Left lung (tissue), 10 donors: ENCODE measurements around the gene UBE3B. TPM values are rescaled to one million over a fixed set of nuclear protein-coding genes. Genes with fewer than 3 reads are reported as not detected.

Experiments
- ATAC-seq: fragments of 200-7000 bp; cut with Tn5 transposase; one replicate; pipeline ENCODE4 v1.9.1; 2020; ENCODE audit warnings: moderate library complexity
- DNase-seq, 4 donors: peaks; one replicate each; pipeline ENCODE4 v3.0.0-alpha.2; 2013 to 2020
- H3K27ac ChIP-seq, 2 donors: fragments of 200-600 bp; sonication (generic) in 1 of 2; one replicate each; pipeline versions ENCODE4 v1.5.0 to v1.8.0; 2020 to 2021
- H3K27me3 ChIP-seq, 2 donors: fragments of 200-600 bp; sonication (generic) in 1 of 2; one replicate each; pipeline versions ENCODE4 v1.5.0 to v1.8.0; 2020 to 2021
- H3K36me3 ChIP-seq, 2 donors: fragments of 200-600 bp; sonication (generic) in 1 of 2; one replicate each; pipeline versions ENCODE4 v1.5.0 to v1.8.0; 2020 to 2021
- H3K4me1 ChIP-seq, 2 donors: fragments of 200-600 bp; one replicate each; pipeline ENCODE4 v1.8.0; 2021
- H3K4me3 ChIP-seq, 2 donors: fragments of 200-600 bp; sonication (generic) in 1 of 2; one replicate each; pipeline versions ENCODE4 v1.5.0 to v1.8.0; 2020 to 2021; ENCODE audit warnings: mild to moderate bottlenecking in 1 of 2
- H3K9me3 ChIP-seq, 2 donors: fragments of 200-600 bp; sonication (generic) in 1 of 2; one replicate each; pipeline versions ENCODE4 v1.5.0 to v1.8.0; 2020 to 2021
- intact Hi-C, 2 donors: fragments of 100-400 bp; cut with DNase I; formaldehyde crosslinking; loops; one replicate each; pipeline versions ENCODE4 v1.11.2 to v1.14.2; 2022
- polyA plus RNA-seq, 6 donors: library from polyadenylated mRNA; unstranded; fragments of 120-200 nt; gene quantifications; one replicate each; pipeline ENCODE4 v1.2.1, GENCODE V29; 2013; ENCODE audit not compliant: insufficient read length in 6 of 6
- total RNA-seq, 2 donors: library from RNA; stranded (reverse); fragmentation: NEBNext Ultra II Directional; extraction: Animal tissue kit (Norgen Biotek cat#: 25700); gene quantifications; one replicate each; pipeline ENCODE4 v1.2.1, GENCODE V29; 2021
- TF ChIP-seq, protein P1 (sequence below), 2 donors: fragments of 200-600 bp; sonication (generic) in 1 of 2; IDR thresholded peaks; one replicate each; pipeline versions ENCODE4 v1.5.0 to v1.8.0; 2021; ENCODE audit warnings: antibody characterized with exemption in 2 of 2
- donor health status: DM: no; HTN: yes; CAD: no.
- donor health status: DM: no; HTN: no; CAD: no.

Gene UBE3B
- total and polyA plus RNA-seq, 8 donors, result 30.5 to 42.5 (median 34.3) TPM

DNA sequence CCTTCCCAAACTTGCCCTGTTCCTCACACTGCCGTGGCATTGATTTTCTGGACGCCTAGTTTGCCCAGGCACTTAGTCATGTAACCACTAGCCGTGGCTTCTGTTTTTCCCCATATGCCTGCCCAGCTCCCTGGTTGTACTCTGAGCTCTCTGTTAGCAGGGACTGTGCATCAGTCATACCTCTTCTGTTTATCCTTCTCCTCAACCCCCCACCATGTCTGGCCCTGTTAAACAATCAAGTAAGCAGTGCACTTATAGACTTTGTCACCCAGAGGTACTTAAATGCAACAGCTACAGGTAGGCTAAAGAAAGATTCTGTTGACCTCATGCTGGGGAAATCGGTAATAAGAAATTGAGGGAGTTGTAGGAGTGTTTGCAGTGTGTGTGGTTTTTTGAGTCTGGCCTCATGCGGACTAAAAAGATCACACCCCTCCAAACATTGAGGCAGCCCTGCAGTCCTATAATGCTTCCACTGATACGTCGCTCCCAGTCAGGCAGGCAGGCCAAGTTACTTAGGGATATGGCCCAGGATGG is 17.0 kb downstream of the UBE3B start:
- DNase-seq (no peak), ATAC-seq (no peak)
- no peaks in the 10 kb centered on the region for H3K4me1 ChIP-seq
- no peak overlapping the region for H3K27ac ChIP-seq
- H3K36me3 ChIP-seq, result peaks cover 1 to 96% of the 10 kb centered on the region in 2 donors
- no peaks in the 10 kb centered on the region for H3K27me3 ChIP-seq
- no peak overlapping the region for H3K4me3 ChIP-seq
- intact Hi-C loops, result no loop called here
- no peaks in the 10 kb centered on the region for H3K9me3 ChIP-seq
- TF ChIP-seq, protein P1, sequence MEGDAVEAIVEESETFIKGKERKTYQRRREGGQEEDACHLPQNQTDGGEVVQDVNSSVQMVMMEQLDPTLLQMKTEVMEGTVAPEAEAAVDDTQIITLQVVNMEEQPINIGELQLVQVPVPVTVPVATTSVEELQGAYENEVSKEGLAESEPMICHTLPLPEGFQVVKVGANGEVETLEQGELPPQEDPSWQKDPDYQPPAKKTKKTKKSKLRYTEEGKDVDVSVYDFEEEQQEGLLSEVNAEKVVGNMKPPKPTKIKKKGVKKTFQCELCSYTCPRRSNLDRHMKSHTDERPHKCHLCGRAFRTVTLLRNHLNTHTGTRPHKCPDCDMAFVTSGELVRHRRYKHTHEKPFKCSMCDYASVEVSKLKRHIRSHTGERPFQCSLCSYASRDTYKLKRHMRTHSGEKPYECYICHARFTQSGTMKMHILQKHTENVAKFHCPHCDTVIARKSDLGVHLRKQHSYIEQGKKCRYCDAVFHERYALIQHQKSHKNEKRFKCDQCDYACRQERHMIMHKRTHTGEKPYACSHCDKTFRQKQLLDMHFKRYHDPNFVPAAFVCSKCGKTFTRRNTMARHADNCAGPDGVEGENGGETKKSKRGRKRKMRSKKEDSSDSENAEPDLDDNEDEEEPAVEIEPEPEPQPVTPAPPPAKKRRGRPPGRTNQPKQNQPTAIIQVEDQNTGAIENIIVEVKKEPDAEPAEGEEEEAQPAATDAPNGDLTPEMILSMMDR (IDR thresholded peaks at IDR 0.05), result no peak

DNA sequence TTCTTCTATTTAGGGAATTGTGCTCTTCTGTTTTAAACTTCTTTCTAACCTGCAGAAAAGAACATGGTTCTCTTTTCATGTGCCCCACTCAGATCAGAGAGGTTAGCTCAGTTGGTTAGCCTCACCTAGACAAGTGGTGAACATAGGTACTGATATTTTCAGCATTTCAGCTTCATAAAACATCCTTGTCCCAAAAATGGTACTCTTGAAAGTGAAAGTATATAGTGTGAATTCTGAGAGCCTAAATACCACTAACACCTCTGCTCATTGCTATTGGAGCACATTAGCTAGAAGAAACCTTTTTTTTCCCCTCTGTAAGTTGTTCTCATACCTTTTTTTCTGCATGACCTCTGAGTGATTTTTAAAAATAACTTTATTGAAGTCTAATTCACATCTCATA is 17.6 kb downstream of the UBE3B start:
- no peak overlapping the region for H3K27ac ChIP-seq
- H3K4me1 ChIP-seq, result no peaks in the 10 kb centered on the region
- no peaks in the 10 kb centered on the region for H3K27me3 ChIP-seq
- intact Hi-C loops, result no loop called here
- peaks cover 2 to 96% of the 10 kb centered on the region in 2 donors for H3K36me3 ChIP-seq
- TF ChIP-seq, protein P1 (IDR thresholded peaks at IDR 0.05), result no peak
- H3K9me3 ChIP-seq, result no peaks in the 10 kb centered on the region
- ATAC-seq (no peak), DNase-seq (no peak)
- H3K4me3 ChIP-seq, result no peak overlapping the region

DNA sequence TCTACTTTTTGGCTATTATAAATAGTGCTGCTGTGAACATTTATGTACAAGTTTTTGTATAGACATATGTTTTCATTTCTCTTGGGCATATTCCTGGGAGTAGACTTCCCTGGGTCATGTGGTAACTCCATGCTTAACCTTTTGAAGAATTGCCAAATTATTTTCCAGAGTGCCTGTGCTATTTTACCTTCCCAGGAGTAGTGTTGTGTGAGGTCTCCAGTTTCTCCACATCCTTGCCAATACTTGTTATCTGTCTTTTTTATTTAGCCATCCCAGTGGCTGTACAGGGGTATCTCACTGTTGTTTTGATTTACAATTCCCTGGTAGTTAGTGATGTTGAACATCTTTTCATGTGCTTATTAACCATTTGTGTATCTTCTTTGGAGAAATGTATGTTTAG is 18.9 kb downstream of the UBE3B start:
- no peak overlapping the region for H3K27ac ChIP-seq
- H3K36me3 ChIP-seq, result peaks cover 2 to 96% of the 10 kb centered on the region in 2 donors
- no peaks in the 10 kb centered on the region for H3K9me3 ChIP-seq
- no peak overlapping the region for H3K4me3 ChIP-seq
- no peaks in the 10 kb centered on the region for H3K4me1 ChIP-seq
- no peak for DNase-seq
- ATAC-seq, result no peak
- TF ChIP-seq, protein P1 (IDR thresholded peaks at IDR 0.05), result no peak
- intact Hi-C loops, result no loop called here
- no peaks in the 10 kb centered on the region for H3K27me3 ChIP-seq

- Histone ChIP-seq H3K9me3 (no peaks in the 10 kb centered on the region), H3K4me3 (no peak overlapping the region), H3K36me3 (peaks cover 2 to 96% of the 10 kb centered on the region in 2 donors), H3K27ac (no peak overlapping the region), H3K4me1 (no peaks in the 10 kb centered on the region), H3K27me3 (no peaks in the 10 kb centered on the region)
- ATAC-seq, result no peak
- TF ChIP-seq, protein P1 (IDR thresholded peaks at IDR 0.05), result no peak
- no peak for DNase-seq
- intact Hi-C loops, result no loop called here
These were observed 20.2 kb downstream of the UBE3B start for GRCh38 chr12:109497675-109498074.

DNA sequence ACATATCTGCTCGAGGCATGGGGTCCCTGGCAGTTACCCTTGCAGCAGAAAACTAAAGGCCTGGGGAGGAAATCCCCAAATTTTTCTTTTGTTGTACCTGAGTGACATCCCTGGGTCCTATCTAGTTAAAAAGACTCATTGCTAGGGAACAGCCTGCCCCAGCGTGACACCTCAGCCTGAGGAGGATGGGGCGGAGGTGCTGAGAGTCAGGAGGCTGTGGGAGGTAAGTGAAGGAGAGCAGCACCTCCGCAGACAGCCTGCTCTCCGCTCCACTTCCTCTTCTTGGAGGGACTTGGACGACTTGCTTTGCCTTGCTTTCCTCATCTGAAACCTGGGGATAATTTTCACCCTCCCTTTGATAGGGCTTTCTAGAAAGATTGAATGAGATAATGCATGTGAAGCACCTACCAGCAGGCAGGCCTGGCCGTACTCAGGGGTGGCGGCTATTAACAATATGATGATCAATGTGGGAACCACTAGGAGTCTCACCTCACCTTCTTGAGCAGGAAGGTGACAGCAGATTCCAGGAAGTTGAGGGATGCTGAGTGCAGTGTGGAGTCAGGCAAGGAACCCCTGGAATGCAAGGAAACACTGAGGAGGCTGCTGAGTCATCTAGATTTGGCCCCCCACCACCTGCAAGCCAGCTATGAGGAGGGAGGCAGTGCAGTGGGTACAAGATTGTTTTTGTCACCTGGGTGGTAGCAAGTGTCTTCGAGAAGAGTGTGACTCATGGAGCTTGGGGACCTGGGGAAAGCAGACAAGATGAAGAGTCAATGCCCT is 23.2 kb downstream of the UBE3B start:
- ATAC-seq (no peak), DNase-seq (no peak)
- H3K4me1 ChIP-seq, result no peaks in the 10 kb centered on the region
- no peak overlapping the region for H3K4me3 ChIP-seq
- no peaks in the 10 kb centered on the region for H3K9me3 ChIP-seq
- TF ChIP-seq, protein P1 (IDR thresholded peaks at IDR 0.05), result no peak
- no peak overlapping the region for H3K27ac ChIP-seq
- no peaks in the 10 kb centered on the region for H3K27me3 ChIP-seq
- peaks cover 2 to 96% of the 10 kb centered on the region in 2 donors for H3K36me3 ChIP-seq
- intact Hi-C loops, result no loop called here
